ENCODE results near the gene TAS2R1. TPM values are rescaled to one million over a fixed set of nuclear protein-coding genes. Genes with fewer than 3 reads are reported as not detected.

The TAS2R1 gene
- total RNA-seq, 3 donors from 2014 or later (not counting 1 experiment from before 2014, with no cell fraction given), result not detected

DNA sequence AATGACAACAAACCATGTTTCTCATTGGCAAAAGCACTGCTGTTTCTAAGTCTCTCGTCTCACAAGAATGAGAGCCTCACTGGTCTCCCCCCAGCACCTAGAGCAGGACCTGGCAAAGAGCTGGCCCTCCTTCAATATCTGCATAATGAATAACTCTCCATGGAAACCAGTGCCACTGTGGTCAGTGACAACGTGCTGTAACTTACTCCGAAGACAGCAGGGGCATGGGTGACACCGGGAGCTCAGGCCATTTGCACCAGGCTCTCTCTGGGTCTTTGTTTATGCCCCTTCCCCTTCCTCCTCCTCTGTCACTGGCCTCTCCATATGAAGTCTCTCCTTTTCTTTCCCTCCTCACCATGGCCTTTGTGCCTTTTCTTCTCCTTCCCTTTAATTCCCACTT, 33.3 kb downstream of the TAS2R1 start:
- Mint-ChIP-seq H3K4me3 (no peak overlapping the region), H3K36me3 (no peaks in the 10 kb centered on the region), H3K4me1 (no peaks in the 10 kb centered on the region), H3K27ac (no peak overlapping the region), H3K27me3 (ENCODE audit: low read depth in 2 of 2) (no peaks in the 10 kb centered on the region), H3K9me3 (peaks cover 5 to 8% of the 10 kb centered on the region in 2 donors)
- Histone ChIP-seq H3K36me3 (ENCODE audit: control insufficient read depth, insufficient read depth, low read length) (no peaks in the 10 kb centered on the region), H3K4me1 (ENCODE audit: control insufficient read depth, insufficient read depth, low read length) (no peaks in the 10 kb centered on the region), H3K4me3 (ENCODE audit: low read length) (no peak overlapping the region), H3K27ac (ENCODE audit: low read length) (no peak overlapping the region), H3K27me3 (ENCODE audit: control insufficient read depth, insufficient read depth, low read length) (no peaks in the 10 kb centered on the region), H3K9me3 (ENCODE audit: control insufficient read depth, insufficient read depth, low read length) (no peaks in the 10 kb centered on the region)
- ATAC-seq (no peak), DNase-seq (no peak)
- TF ChIP-seq, protein P1, sequence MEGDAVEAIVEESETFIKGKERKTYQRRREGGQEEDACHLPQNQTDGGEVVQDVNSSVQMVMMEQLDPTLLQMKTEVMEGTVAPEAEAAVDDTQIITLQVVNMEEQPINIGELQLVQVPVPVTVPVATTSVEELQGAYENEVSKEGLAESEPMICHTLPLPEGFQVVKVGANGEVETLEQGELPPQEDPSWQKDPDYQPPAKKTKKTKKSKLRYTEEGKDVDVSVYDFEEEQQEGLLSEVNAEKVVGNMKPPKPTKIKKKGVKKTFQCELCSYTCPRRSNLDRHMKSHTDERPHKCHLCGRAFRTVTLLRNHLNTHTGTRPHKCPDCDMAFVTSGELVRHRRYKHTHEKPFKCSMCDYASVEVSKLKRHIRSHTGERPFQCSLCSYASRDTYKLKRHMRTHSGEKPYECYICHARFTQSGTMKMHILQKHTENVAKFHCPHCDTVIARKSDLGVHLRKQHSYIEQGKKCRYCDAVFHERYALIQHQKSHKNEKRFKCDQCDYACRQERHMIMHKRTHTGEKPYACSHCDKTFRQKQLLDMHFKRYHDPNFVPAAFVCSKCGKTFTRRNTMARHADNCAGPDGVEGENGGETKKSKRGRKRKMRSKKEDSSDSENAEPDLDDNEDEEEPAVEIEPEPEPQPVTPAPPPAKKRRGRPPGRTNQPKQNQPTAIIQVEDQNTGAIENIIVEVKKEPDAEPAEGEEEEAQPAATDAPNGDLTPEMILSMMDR (IDR thresholded peaks at IDR 0.05), result no peak
- intact Hi-C loops (cut with micrococcal nuclease), result no loop called here
- 15% methylated on average over 4 of the region's 4 CpGs for WGBS (ENCODE audit: insufficient coverage)

DNA sequence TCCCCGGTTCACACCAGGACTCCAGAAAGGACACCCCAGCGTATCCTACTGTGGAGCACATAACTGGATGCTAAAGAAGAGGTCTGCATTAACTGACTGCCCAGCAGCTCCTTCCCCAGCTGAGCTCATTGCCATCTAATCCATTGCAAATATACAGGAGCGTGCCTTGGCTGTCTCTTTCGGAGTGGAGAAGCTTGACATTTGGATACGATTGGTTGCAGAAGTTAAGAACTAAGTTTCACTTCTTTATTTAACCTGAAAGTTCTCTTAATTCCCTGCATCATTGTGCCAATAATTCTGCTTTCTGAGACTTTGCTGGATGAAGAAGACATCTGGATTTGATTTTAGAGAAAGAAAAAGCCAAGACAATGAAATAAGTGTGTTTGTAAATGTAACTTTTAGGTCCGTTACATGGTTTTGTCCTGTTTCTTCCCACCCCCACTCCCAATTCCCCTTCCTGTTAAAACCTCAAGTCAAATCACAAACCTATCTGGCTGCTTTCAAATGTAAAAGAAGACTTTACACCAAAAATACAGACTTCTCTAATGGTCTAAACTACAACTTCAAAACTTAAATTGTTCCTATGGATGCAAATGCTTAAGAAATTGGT, 33.9 kb downstream of the TAS2R1 start:
- Histone ChIP-seq H3K9me3 (ENCODE audit: control insufficient read depth, insufficient read depth, low read length) (no peaks in the 10 kb centered on the region), H3K27ac (ENCODE audit: low read length) (no peak overlapping the region), H3K36me3 (ENCODE audit: control insufficient read depth, insufficient read depth, low read length) (no peaks in the 10 kb centered on the region), H3K4me3 (ENCODE audit: low read length) (no peak overlapping the region), H3K27me3 (ENCODE audit: control insufficient read depth, insufficient read depth, low read length) (no peaks in the 10 kb centered on the region), H3K4me1 (ENCODE audit: control insufficient read depth, insufficient read depth, low read length) (no peaks in the 10 kb centered on the region)
- DNase-seq, result no peak
- no peaks in the 10 kb centered on the region for H3K36me3 Mint-ChIP-seq
- H3K27me3 Mint-ChIP-seq (ENCODE audit: low read depth in 2 of 2), result no peaks in the 10 kb centered on the region
- no peak overlapping the region for H3K4me3 Mint-ChIP-seq
- WGBS (ENCODE audit: insufficient coverage), result 32% methylated on average over 6 of the region's 6 CpGs
- TF ChIP-seq, protein P1 (IDR thresholded peaks at IDR 0.05), result no peak
- no peak for ATAC-seq
- peaks cover 6 to 9% of the 10 kb centered on the region in 2 donors for H3K9me3 Mint-ChIP-seq
- H3K4me1 Mint-ChIP-seq, result no peaks in the 10 kb centered on the region
- no peak overlapping the region for H3K27ac Mint-ChIP-seq
- intact Hi-C loops (cut with micrococcal nuclease), result no loop called here

DNA sequence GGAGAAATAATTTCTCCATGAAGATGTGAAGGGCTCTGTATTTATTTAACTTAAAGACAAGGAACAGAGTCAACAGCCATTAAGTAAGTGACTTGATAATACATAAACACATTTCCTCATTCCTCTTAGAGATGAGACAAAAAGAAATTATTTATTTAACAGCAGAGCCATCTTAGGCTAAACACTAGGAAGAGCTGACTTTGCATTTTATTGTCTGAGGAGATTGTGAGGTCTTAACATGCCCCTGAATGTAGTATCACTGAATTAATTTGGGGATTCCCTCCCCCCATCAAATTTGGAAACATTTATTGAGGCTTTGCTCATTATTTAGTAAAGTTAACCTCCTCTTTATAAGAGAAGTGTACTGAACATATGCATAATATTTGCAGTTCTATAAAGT, 35.2 kb downstream of the TAS2R1 start:
- Mint-ChIP-seq H3K4me3 (no peak overlapping the region), H3K9me3 (peaks cover 6 to 7% of the 10 kb centered on the region in 2 donors), H3K4me1 (no peaks in the 10 kb centered on the region), H3K36me3 (no peaks in the 10 kb centered on the region), H3K27me3 (ENCODE audit: low read depth in 2 of 2) (no peaks in the 10 kb centered on the region), H3K27ac (no peak overlapping the region)
- TF ChIP-seq, protein P1 (IDR thresholded peaks at IDR 0.05), result no peak
- H3K36me3 ChIP-seq (ENCODE audit: control insufficient read depth, insufficient read depth, low read length), result no peaks in the 10 kb centered on the region
- H3K9me3 ChIP-seq (ENCODE audit: control insufficient read depth, insufficient read depth, low read length), result no peaks in the 10 kb centered on the region
- DNase-seq (no peak), ATAC-seq (no peak)
- H3K4me3 ChIP-seq (ENCODE audit: low read length), result no peak overlapping the region
- H3K4me1 ChIP-seq (ENCODE audit: control insufficient read depth, insufficient read depth, low read length), result no peaks in the 10 kb centered on the region
- H3K27me3 ChIP-seq (ENCODE audit: control insufficient read depth, insufficient read depth, low read length), result no peaks in the 10 kb centered on the region
- intact Hi-C loops (cut with micrococcal nuclease), result no loop called here
- no peak overlapping the region for H3K27ac ChIP-seq (ENCODE audit: low read length)

Measured in natural killer cell (primary cell).